Endodermal cell (in vitro differentiated cells): Measurements from ENCODE around the gene EAF2. TPM values are rescaled to one million over a fixed set of nuclear protein-coding genes. Genes with fewer than 3 reads are reported as not detected.

ENCODE experiments used
- DNase-seq: peaks from one replicate; pipeline ENCODE4 v3.0.0-alpha.2; 2017
- H3K27ac ChIP-seq: 2 replicates; pipeline ENCODE4 v1.5.1; 2013; ENCODE audit warnings: mild to moderate bottlenecking, low read depth, low read length, moderate library complexity
- H3K27me3 ChIP-seq: 2 replicates; pipeline ENCODE4 v1.6.1; 2013; ENCODE audit warnings: mild to moderate bottlenecking, low read length, moderate library complexity; ENCODE audit not compliant: insufficient read depth, control insufficient read depth, poor library complexity, severe bottlenecking
- H3K36me3 ChIP-seq: 2 replicates; pipeline ENCODE4 v1.7.0; 2013; ENCODE audit warnings: mild to moderate bottlenecking, low read length, moderate library complexity; ENCODE audit not compliant: control insufficient read depth, insufficient read depth
- H3K4me1 ChIP-seq: one replicate; pipeline ENCODE4 v1.7.0; 2013; ENCODE audit warnings: low read length; ENCODE audit not compliant: control insufficient read depth, insufficient read depth
- H3K4me3 ChIP-seq: 2 replicates; pipeline ENCODE4 v1.5.1; 2013; ENCODE audit warnings: mild to moderate bottlenecking, low read length, moderate library complexity
- H3K9ac ChIP-seq: 2 replicates; pipeline ENCODE4 v1.6.1; 2013; ENCODE audit warnings: mild to moderate bottlenecking, low read length, moderate library complexity; ENCODE audit not compliant: poor library complexity, severe bottlenecking; ENCODE audit errors: extremely low read depth
- H3K9me3 ChIP-seq: 2 replicates; pipeline ENCODE4 v1.6.1; 2013; ENCODE audit warnings: mild to moderate bottlenecking, low read length, moderate library complexity; ENCODE audit not compliant: control insufficient read depth
- H3K27ac Mint-ChIP-seq: 2 replicates; pipeline ENCODE4 v1.8.0; 2020; ENCODE audit warnings: mixed read lengths
- H3K27me3 Mint-ChIP-seq: 2 replicates; pipeline ENCODE4 v1.8.0; 2021; ENCODE audit warnings: mild to moderate bottlenecking, mixed read lengths; ENCODE audit not compliant: insufficient read depth
- H3K36me3 Mint-ChIP-seq: 2 replicates; pipeline ENCODE4 v1.8.0; 2020; ENCODE audit warnings: low read depth, mixed read lengths
- H3K4me1 Mint-ChIP-seq: 2 replicates; pipeline ENCODE4 v1.8.0; 2020; ENCODE audit warnings: mixed read lengths
- H3K4me3 Mint-ChIP-seq: 2 replicates; pipeline ENCODE4 v1.8.0; 2020; ENCODE audit warnings: mild to moderate bottlenecking, moderate library complexity, mixed read lengths
- H3K9me3 Mint-ChIP-seq: 2 replicates; pipeline ENCODE4 v1.8.0; 2020; ENCODE audit warnings: mild to moderate bottlenecking, mixed read lengths
- WGBS, 2 experiments: methylation state at CpG; one replicate each; pipeline versions ENCODE4 v1.1.5 to v1.1.7; 2013; ENCODE audit warnings: missing lambda C conversion rate in 2 of 2, mixed read lengths in 1 of 2; ENCODE audit not compliant: insufficient coverage in 1 of 2, insufficient read length in 1 of 2; 5-methylcytosine and 5-hydroxymethylcytosine counted together
- total RNA-seq, 2 donors: library from RNA; stranded (reverse); fragmentation: NEBNext Ultra II Directional in 1 of 2; extraction: Animal tissue kit (Norgen Biotek cat#: 25700) in 1 of 2; gene quantifications; 2 replicates in 1 of 2; 3 replicates in 1 of 2; pipeline ENCODE4 v1.2.1, GENCODE V29; 2021
- TF ChIP-seq, protein P1 (sequence below): fragments of 200-600 bp; sonication (generic); conservative IDR thresholded peaks from 2 replicates; pipeline ENCODE4 v1.5.0; 2021; ENCODE audit warnings: antibody characterized with exemption, mild to moderate bottlenecking

EAF2 gene
- total RNA-seq, 2 donors from 2014 or later, result 3.5 to 4.6 TPM

DNA sequence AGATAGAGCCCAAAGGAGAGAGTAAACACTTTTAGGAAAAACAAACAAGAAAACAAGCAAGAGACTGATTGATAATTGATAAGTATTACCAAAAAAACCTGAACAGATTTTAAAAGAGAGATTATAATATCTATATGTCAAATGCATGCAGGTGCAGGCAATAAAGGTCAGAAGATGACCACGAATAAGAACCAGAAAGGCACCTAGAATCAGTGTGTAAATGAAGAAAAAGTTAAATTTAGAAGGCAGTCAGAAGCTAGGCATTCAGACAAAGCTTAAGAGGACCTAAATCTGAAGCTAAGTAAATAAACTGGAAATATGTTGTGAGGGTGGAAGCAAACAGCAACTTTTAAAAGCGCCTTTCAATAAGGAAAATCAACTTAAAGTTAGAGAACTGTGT lies 16.4 kb upstream of the EAF2 start:
- 92 to 100% methylated on average over 1 to 2 of the region's 2 CpGs for WGBS, 2 experiments
- TF ChIP-seq, protein P1, sequence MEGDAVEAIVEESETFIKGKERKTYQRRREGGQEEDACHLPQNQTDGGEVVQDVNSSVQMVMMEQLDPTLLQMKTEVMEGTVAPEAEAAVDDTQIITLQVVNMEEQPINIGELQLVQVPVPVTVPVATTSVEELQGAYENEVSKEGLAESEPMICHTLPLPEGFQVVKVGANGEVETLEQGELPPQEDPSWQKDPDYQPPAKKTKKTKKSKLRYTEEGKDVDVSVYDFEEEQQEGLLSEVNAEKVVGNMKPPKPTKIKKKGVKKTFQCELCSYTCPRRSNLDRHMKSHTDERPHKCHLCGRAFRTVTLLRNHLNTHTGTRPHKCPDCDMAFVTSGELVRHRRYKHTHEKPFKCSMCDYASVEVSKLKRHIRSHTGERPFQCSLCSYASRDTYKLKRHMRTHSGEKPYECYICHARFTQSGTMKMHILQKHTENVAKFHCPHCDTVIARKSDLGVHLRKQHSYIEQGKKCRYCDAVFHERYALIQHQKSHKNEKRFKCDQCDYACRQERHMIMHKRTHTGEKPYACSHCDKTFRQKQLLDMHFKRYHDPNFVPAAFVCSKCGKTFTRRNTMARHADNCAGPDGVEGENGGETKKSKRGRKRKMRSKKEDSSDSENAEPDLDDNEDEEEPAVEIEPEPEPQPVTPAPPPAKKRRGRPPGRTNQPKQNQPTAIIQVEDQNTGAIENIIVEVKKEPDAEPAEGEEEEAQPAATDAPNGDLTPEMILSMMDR, result no peak
- peaks cover 22% of the 10 kb centered on the region for H3K9me3 Mint-ChIP-seq
- Histone ChIP-seq H3K27ac (no peak overlapping the region), H3K9me3 (peaks cover 31% of the 10 kb centered on the region), H3K9ac (no peak overlapping the region), H3K4me1 (no peaks in the 10 kb centered on the region), H3K27me3 (no peaks in the 10 kb centered on the region), H3K4me3 (no peak overlapping the region), H3K36me3 (peaks cover 56% of the 10 kb centered on the region)
- peaks cover 2% of the 10 kb centered on the region for H3K4me1 Mint-ChIP-seq
- peaks cover 77% of the 10 kb centered on the region for H3K36me3 Mint-ChIP-seq
- no peak overlapping the region for H3K27ac Mint-ChIP-seq
- H3K4me3 Mint-ChIP-seq, result no peak overlapping the region
- DNase-seq, result no peak
- no peaks in the 10 kb centered on the region for H3K27me3 Mint-ChIP-seq

DNA sequence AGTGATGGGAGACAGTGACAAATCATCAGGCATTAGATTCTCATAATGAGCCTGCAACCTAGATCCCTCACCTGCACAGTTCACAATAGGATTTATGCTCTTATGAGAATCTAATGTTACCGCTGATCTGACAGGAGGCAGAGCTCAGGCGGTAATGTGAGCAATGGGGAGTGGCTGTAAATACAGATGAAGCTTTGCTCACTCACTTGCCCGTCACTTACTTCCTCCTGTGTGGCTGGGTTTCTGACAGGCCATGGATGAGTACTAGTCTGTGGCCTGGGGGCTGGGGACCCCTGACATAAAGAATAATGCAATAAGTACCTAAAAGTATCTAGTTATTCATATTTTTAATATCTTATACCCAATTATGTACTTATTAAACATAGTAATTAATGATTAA lies 15.8 kb upstream of the EAF2 start:
- H3K9me3 Mint-ChIP-seq, result peaks cover 22% of the 10 kb centered on the region
- no peaks in the 10 kb centered on the region for H3K4me1 Mint-ChIP-seq
- Histone ChIP-seq H3K9me3 (peaks cover 38% of the 10 kb centered on the region), H3K36me3 (peaks cover 62% of the 10 kb centered on the region), H3K27me3 (no peaks in the 10 kb centered on the region), H3K27ac (no peak overlapping the region), H3K4me3 (no peak overlapping the region), H3K4me1 (no peaks in the 10 kb centered on the region), H3K9ac (no peak overlapping the region)
- 96% methylated on average over 3 of the region's 3 CpGs; no CpG with 5 or more reads in 1 of the 2 experiments for WGBS, 2 experiments
- TF ChIP-seq, protein P1, result no peak
- H3K27ac Mint-ChIP-seq, result no peak overlapping the region
- peaks cover 79% of the 10 kb centered on the region for H3K36me3 Mint-ChIP-seq
- no peaks in the 10 kb centered on the region for H3K27me3 Mint-ChIP-seq
- H3K4me3 Mint-ChIP-seq, result no peak overlapping the region
- DNase-seq, result no peak

DNA sequence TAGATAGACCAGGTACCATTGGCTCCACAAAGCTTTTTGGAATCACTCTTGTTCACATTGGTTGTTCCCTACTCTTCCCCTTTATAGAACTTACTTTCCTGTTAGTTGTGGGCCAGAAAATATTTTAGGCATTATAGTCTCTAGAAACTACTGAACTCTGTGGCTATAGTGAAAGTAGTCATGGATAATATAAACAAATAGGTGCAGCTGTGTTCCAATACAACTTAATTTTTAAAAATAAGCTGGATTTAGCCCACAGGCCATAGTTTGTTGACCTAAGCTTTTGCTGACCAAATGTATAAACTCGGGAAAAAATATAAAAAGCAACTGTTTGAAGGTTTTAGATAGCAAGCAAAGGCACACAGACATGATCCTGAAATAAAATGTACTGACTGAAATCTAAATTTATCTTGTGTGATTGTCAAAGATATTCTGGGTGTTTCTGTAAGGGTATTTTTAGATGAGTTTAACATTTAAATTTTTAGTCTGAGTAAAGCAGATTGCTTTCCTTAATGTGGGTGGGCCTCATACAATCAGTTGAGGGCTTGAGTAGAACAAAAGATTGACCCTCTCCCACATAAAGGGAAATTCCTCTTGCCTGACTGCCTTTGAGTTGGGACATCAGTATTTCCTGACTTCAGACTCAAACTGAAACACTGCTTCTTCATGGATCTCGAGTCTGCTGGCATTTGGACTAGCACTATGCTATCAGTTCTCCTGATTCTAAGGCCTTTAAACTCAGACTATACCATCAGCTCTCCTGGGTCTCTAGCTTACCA lies 13.4 kb upstream of the EAF2 start:
- TF ChIP-seq, protein P1, result no peak
- H3K9me3 ChIP-seq, result peaks cover 37% of the 10 kb centered on the region
- no peak for DNase-seq
- Mint-ChIP-seq H3K4me3 (no peak overlapping the region), H3K4me1 (no peaks in the 10 kb centered on the region), H3K9me3 (peaks cover 18% of the 10 kb centered on the region), H3K27ac (no peak overlapping the region), H3K36me3 (peaks cover 80% of the 10 kb centered on the region), H3K27me3 (no peaks in the 10 kb centered on the region)
- no peaks in the 10 kb centered on the region for H3K4me1 ChIP-seq
- H3K9ac ChIP-seq, result no peak overlapping the region
- peaks cover 79% of the 10 kb centered on the region for H3K36me3 ChIP-seq
- 92 to 100% methylated on average over 2 of the region's 2 CpGs for WGBS, 2 experiments
- no peak overlapping the region for H3K27ac ChIP-seq
- no peaks in the 10 kb centered on the region for H3K27me3 ChIP-seq
- H3K4me3 ChIP-seq, result no peak overlapping the region
